ENCODE results near the gene CBX3.

Gene CBX3

GRCh38 chr7:26203016-26203415, 1.5 kb downstream of the CBX3 start:
- no peaks in the 10 kb centered on the region for H3K9me2 ChIP-seq (ENCODE audit: low read depth, low read length)
- peak overlapping the region; percentile 97 for H3K27ac ChIP-seq (ENCODE audit: low read depth, low read length, poor library complexity, severe bottlenecking)
- peaks cover 39% of the 10 kb centered on the region for H3K4me1 ChIP-seq (ENCODE audit: insufficient read depth, low read length, severe bottlenecking)
- H4K20me1 ChIP-seq (ENCODE audit: insufficient read depth, low read length), result no peaks in the 10 kb centered on the region; the same call in 1 of the 2 replicates
- no peaks in the 10 kb centered on the region for H3K9me3 ChIP-seq (ENCODE audit: low read length)
- H3K36me3 ChIP-seq (ENCODE audit: insufficient read depth, low read length), result peaks cover 86% of the 10 kb centered on the region
- TF ChIP-seq CTCF (IDR thresholded peaks at IDR 0.05; ENCODE audit: low read length), result no peak
- TF ChIP-seq EZH2 (IDR thresholded peaks at IDR 0.05; ENCODE audit: borderline replicate concordance, low read length), result no peak
- H3K4me3 ChIP-seq (ENCODE audit: low read depth, low read length, poor library complexity, severe bottlenecking), result peak overlapping the region; percentile 76
- H3K9ac ChIP-seq (ENCODE audit: low read length), result peak overlapping the region; percentile 99
- H2AFZ ChIP-seq (ENCODE audit: low read length), result no peak overlapping the region
- H3K79me2 ChIP-seq (ENCODE audit: insufficient read depth, low read length), result peaks cover 75% of the 10 kb centered on the region
- peaks cover 7% of the 10 kb centered on the region; the same call in 1 of the 2 replicates for H3F3A ChIP-seq (ENCODE audit: insufficient read depth, low read length)
- no peaks in the 10 kb centered on the region for H3K27me3 ChIP-seq (ENCODE audit: insufficient read depth, low read length)
- H3K4me2 ChIP-seq (ENCODE audit: low read length), result peak overlapping the region; percentile 81

DNA sequence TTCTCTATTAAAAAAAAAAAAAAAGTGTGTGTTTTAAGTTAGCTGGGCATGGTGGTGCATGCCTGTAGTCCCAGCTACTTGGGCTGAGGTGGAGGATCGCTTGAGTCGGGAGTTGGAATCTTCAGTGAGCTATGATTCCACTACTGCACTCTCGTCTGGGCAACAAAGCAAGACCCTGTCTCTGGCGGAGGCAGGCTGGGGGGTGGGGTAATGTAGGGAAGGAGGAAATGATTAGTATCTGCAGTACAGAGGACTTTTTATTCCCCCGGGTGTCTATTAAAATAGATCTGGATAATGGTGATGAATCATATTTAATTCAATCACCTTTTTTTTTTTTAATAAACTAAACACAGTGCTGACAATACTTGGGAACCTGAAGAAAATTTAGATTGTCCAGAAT, 6.5 kb downstream of the CBX3 start:
- no peak overlapping the region for H3K4me3 ChIP-seq (ENCODE audit: low read depth, low read length, poor library complexity, severe bottlenecking)
- peaks cover 32% of the 10 kb centered on the region for H3K4me1 ChIP-seq (ENCODE audit: insufficient read depth, low read length, severe bottlenecking)
- H3K36me3 ChIP-seq (ENCODE audit: insufficient read depth, low read length), result peaks cover 99% of the 10 kb centered on the region
- peaks cover 40% of the 10 kb centered on the region for H3K79me2 ChIP-seq (ENCODE audit: insufficient read depth, low read length)
- H2AFZ ChIP-seq (ENCODE audit: low read length), result no peak overlapping the region
- H3K9ac ChIP-seq (ENCODE audit: low read length), result no peak overlapping the region
- TF ChIP-seq CTCF (IDR thresholded peaks at IDR 0.05; ENCODE audit: low read length) (no peak), EZH2 (IDR thresholded peaks at IDR 0.05; ENCODE audit: borderline replicate concordance, low read length) (no peak)
- no peak overlapping the region for H3K27ac ChIP-seq (ENCODE audit: low read depth, low read length, poor library complexity, severe bottlenecking)
- H3K4me2 ChIP-seq (ENCODE audit: low read length), result no peak overlapping the region
- no peaks in the 10 kb centered on the region for H3K9me2 ChIP-seq (ENCODE audit: low read depth, low read length)
- no peaks in the 10 kb centered on the region; the same call in 1 of the 2 replicates for H4K20me1 ChIP-seq (ENCODE audit: insufficient read depth, low read length)
- H3K9me3 ChIP-seq (ENCODE audit: low read length), result no peaks in the 10 kb centered on the region
- H3K27me3 ChIP-seq (ENCODE audit: insufficient read depth, low read length), result no peaks in the 10 kb centered on the region
- H3F3A ChIP-seq (ENCODE audit: insufficient read depth, low read length), result peaks cover 13% of the 10 kb centered on the region; the same call in 1 of the 2 replicates

- H3K79me2 ChIP-seq (ENCODE audit: insufficient read depth, low read length), result no peaks in the 10 kb centered on the region
- H2AFZ ChIP-seq (ENCODE audit: low read length), result no peak overlapping the region
- no peak overlapping the region for H3K27ac ChIP-seq (ENCODE audit: low read depth, low read length, poor library complexity, severe bottlenecking)
These were observed 11.6 kb downstream of the CBX3 start for GRCh38 chr7:26212921-26213718.

More at GRCh38 chr7:26212921-26213718, 11.6 kb downstream of the CBX3 start:
- Histone ChIP-seq H3K27me3 (ENCODE audit: insufficient read depth, low read length) (no peaks in the 10 kb centered on the region), H3K4me3 (ENCODE audit: low read depth, low read length, poor library complexity, severe bottlenecking) (no peak overlapping the region), H3K9me2 (ENCODE audit: low read depth, low read length) (no peaks in the 10 kb centered on the region), H3F3A (ENCODE audit: insufficient read depth, low read length) (peaks cover 24% of the 10 kb centered on the region), H3K4me1 (ENCODE audit: insufficient read depth, low read length, severe bottlenecking) (no peaks in the 10 kb centered on the region), H3K9ac (ENCODE audit: low read length) (no peak overlapping the region), H3K36me3 (ENCODE audit: insufficient read depth, low read length) (peaks cover 56% of the 10 kb centered on the region), H3K4me2 (ENCODE audit: low read length) (no peak overlapping the region), H4K20me1 (ENCODE audit: insufficient read depth, low read length) (no peaks in the 10 kb centered on the region), H3K9me3 (ENCODE audit: low read length) (no peaks in the 10 kb centered on the region)
- TF ChIP-seq CTCF (IDR thresholded peaks at IDR 0.05; ENCODE audit: low read length) (no peak), EZH2 (IDR thresholded peaks at IDR 0.05; ENCODE audit: borderline replicate concordance, low read length) (no peak)
